ENCODE results near the gene TSPEAR. TPM values are rescaled to one million over a fixed set of nuclear protein-coding genes. Genes with fewer than 3 reads are reported as not detected.

TSPEAR gene
- total RNA-seq, 2 donors from 2014 or later: 0.85 TPM; not detected in 1

DNA sequence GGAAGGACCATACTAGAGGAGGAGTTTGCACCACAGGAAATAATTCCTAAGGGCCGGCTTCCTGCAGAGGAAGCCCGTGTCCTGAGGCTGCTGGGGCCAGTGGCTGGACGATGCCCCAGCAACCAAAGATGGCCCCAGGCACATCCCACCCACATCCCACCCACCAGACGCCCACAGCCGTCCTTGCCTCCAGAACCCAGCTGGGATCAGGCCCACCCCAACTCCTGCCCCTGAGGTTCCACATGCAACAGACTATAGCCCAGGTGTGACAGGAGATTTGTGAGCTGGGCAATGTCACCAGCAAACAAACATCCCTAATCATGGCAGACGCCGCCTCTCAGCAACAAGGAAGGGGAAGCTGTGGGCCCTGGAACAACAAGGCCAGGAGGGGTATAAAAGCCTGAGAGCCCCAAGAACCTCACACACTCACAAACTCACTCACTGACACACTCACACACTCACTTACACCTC lies 84.7 kb downstream of the TSPEAR start, which contains the start of gene KRTAP10-9:
KRTAP10-9 (plus strand) TSS at position 421 of the 471 bp plus-strand sequence. CDS start 79 bp downstream, outside the sequence.
- Histone ChIP-seq H3K9me3 (no peaks in the 10 kb centered on the region), H3K4me1 (replicated peaks) (no peaks in the 10 kb centered on the region), H3K27me3 (replicated peaks; ENCODE audit: insufficient read depth) (no peaks in the 10 kb centered on the region), H3K36me3 (no peaks in the 10 kb centered on the region), H3K27ac (no peak within 1 kb of the TSS), H3K4me3 (no peak within 1 kb of the TSS)
- 59% methylated on average over 7 of the region's 7 CpGs for WGBS
- TF ChIP-seq POLR2AphosphoS5 (IDR thresholded peaks at IDR 0.05) (no peak), POLR2A (IDR thresholded peaks at IDR 0.05) (no peak)
- TF ChIP-seq, protein P1, sequence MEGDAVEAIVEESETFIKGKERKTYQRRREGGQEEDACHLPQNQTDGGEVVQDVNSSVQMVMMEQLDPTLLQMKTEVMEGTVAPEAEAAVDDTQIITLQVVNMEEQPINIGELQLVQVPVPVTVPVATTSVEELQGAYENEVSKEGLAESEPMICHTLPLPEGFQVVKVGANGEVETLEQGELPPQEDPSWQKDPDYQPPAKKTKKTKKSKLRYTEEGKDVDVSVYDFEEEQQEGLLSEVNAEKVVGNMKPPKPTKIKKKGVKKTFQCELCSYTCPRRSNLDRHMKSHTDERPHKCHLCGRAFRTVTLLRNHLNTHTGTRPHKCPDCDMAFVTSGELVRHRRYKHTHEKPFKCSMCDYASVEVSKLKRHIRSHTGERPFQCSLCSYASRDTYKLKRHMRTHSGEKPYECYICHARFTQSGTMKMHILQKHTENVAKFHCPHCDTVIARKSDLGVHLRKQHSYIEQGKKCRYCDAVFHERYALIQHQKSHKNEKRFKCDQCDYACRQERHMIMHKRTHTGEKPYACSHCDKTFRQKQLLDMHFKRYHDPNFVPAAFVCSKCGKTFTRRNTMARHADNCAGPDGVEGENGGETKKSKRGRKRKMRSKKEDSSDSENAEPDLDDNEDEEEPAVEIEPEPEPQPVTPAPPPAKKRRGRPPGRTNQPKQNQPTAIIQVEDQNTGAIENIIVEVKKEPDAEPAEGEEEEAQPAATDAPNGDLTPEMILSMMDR (IDR thresholded peaks at IDR 0.05): no peak
- DNase-seq (ENCODE audit: low spot score): no peak
- intact Hi-C loops (cut with DNase I): no loop called here

DNA sequence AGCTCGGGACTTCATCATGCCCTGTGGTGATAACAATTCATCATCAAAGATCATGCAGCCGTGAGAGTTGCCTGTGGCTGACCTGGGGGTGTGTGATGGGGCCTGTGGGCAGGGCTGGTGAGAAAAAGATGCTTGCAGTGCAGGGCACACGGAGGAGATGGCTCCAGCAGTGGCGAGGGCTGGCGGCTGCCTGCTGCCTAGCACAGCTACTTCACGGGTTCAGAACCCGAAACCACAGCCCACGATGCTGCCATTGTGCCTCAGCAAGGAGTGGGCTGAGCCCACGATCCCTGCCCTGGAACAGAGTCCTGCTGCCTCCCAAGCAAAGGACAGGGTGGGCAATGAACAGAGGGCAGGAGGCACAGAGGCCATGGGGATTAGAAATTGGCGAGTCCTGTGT lies 85.1 kb downstream of the TSPEAR start:
- no peaks in the 10 kb centered on the region for H3K9me3 ChIP-seq
- DNase-seq (ENCODE audit: low spot score): no peak
- TF ChIP-seq, protein P1 (IDR thresholded peaks at IDR 0.05): no peak
- TF ChIP-seq POLR2AphosphoS5 (IDR thresholded peaks at IDR 0.05) (no peak), POLR2A (IDR thresholded peaks at IDR 0.05) (no peak)

DNA sequence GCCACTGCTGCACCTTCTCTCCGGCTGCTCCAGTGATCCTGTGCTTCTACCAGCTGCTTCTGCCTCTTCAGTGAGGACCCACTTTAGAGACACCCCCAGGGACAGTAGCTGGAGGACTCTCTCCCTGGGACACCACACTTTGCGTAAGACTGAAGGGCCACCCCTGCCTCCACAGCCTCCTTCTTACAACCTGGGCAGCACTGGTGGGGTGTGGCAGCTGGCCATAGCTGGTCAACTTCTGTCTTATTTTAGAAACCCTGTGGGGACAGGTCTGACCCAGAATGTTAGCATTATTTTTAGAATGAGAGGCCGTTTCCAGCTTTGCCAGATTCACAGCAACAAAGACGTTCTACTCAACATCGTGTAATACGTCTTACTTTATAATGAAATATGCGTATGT lies 85.6 kb downstream of the TSPEAR start:
- intact Hi-C loops (cut with DNase I): no loop called here
- Histone ChIP-seq H3K36me3 (no peaks in the 10 kb centered on the region), H3K4me3 (no peak overlapping the region), H3K4me1 (replicated peaks) (no peaks in the 10 kb centered on the region), H3K27me3 (replicated peaks; ENCODE audit: insufficient read depth) (no peaks in the 10 kb centered on the region), H3K9me3 (no peaks in the 10 kb centered on the region), H3K27ac (no peak overlapping the region)
- 91% methylated on average over 7 of the region's 7 CpGs for WGBS
- DNase-seq (ENCODE audit: low spot score): no peak
- TF ChIP-seq, protein P1 (IDR thresholded peaks at IDR 0.05): no peak
- TF ChIP-seq POLR2AphosphoS5 (IDR thresholded peaks at IDR 0.05) (no peak), POLR2A (IDR thresholded peaks at IDR 0.05) (no peak)

More for the DNA sequence above, 85.1 kb downstream of the TSPEAR start:
- no peaks in the 10 kb centered on the region for H3K36me3 ChIP-seq
- no peaks in the 10 kb centered on the region for H3K4me1 ChIP-seq (replicated peaks)
- H3K27ac ChIP-seq: no peak overlapping the region
- intact Hi-C loops (cut with DNase I): no loop called here
- no peak overlapping the region for H3K4me3 ChIP-seq
- 75% methylated on average over 10 of the region's 10 CpGs for WGBS
- no peaks in the 10 kb centered on the region for H3K27me3 ChIP-seq (replicated peaks; ENCODE audit: insufficient read depth)

DNA sequence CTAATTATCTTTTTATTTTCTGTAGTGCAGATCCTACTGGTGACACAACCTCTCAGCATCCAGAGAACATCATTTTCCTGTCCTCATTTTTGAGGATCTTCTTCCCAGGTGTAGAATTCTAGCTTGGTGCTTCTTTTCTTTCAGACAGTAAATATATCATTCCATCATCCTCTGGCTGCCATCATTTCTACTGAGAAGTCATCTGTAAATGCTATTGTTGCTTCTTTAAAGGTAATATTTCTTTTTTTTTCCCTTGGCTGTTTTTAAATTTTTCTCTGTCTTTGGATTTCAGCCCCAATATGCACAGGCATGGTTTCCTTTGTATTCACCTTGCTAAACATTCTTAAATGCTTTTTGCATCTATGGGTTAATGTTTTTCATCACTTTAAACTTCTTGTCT lies 87.8 kb downstream of the TSPEAR start:
- no peak for TF ChIP-seq POLR2A (IDR thresholded peaks at IDR 0.05)
- TF ChIP-seq POLR2AphosphoS5 (IDR thresholded peaks at IDR 0.05): no peak
- TF ChIP-seq, protein P1 (IDR thresholded peaks at IDR 0.05): no peak

DNA sequence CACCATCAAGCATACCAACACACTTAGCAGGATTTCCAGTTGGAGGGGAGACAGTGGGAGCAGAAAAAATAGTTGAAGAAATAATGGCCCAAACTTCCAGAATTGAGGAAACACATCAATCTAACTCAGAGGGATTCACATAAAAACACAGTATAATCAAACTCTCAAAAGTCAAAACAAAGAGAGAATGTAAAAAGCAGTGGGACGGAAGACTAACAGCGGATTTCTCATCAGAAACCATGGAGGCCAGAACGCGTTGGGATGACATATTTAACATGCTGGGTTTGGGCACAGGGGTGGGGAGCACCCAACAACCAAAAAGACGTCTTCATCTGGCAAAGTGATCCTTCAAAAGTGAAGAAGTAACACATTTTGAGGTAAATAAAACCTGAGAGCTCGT lies 91.5 kb downstream of the TSPEAR start:
- intact Hi-C loops (cut with DNase I): no loop called here
- Histone ChIP-seq H3K4me1 (replicated peaks) (no peaks in the 10 kb centered on the region), H3K27me3 (replicated peaks; ENCODE audit: insufficient read depth) (no peaks in the 10 kb centered on the region), H3K9me3 (no peaks in the 10 kb centered on the region), H3K36me3 (no peaks in the 10 kb centered on the region), H3K4me3 (no peak overlapping the region), H3K27ac (no peak overlapping the region)
- TF ChIP-seq POLR2A (IDR thresholded peaks at IDR 0.05) (no peak), POLR2AphosphoS5 (IDR thresholded peaks at IDR 0.05) (no peak)
- TF ChIP-seq, protein P1 (IDR thresholded peaks at IDR 0.05): no peak
- no peak for DNase-seq (ENCODE audit: low spot score)
- 92% methylated on average over 6 of the region's 6 CpGs for WGBS

More for the DNA sequence above, 87.8 kb downstream of the TSPEAR start:
- no peak overlapping the region for H3K27ac ChIP-seq
- no peaks in the 10 kb centered on the region for H3K4me1 ChIP-seq (replicated peaks)
- no peaks in the 10 kb centered on the region for H3K27me3 ChIP-seq (replicated peaks; ENCODE audit: insufficient read depth)
- intact Hi-C loops (cut with DNase I): no loop called here
- no peak overlapping the region for H3K4me3 ChIP-seq
- no peaks in the 10 kb centered on the region for H3K36me3 ChIP-seq
- H3K9me3 ChIP-seq: no peaks in the 10 kb centered on the region
- DNase-seq (ENCODE audit: low spot score): no peak

Data from prostate gland (tissue), 2 donors.